Right lobe of liver (tissue), 6 donors: ENCODE measurements around the gene MROH8. TPM values are rescaled to one million over a fixed set of nuclear protein-coding genes. Genes with fewer than 3 reads are reported as not detected.

Experiments used
- ATAC-seq, 4 donors: fragments of 200-7000 bp; cut with Tn5 transposase; one replicate each; pipeline ENCODE4 v1.9.1; 2020; ENCODE audit warnings: mild to moderate bottlenecking in 4 of 4, moderate library complexity in 4 of 4
- DNase-seq, 3 donors: peaks; one replicate each; pipeline ENCODE4 v3.0.0-alpha.2; 2020
- H3K27ac ChIP-seq, 3 donors: fragments of 200-600 bp; one replicate each; pipeline ENCODE4 v1.8.0; 2022
- H3K27me3 ChIP-seq, 2 donors: fragments of 200-600 bp; one replicate each; pipeline ENCODE4 v1.8.0; 2022
- H3K36me3 ChIP-seq, 4 donors: fragments of 200-600 bp; sonication (generic) in 1 of 4; one replicate each; pipeline versions ENCODE4 v1.5.1 to v1.8.0; 2017 to 2022; ENCODE audit warnings: control low read depth in 1 of 4
- H3K4me1 ChIP-seq, 4 donors: fragments of 200-600 bp; sonication (generic) in 1 of 4; one replicate each; pipeline versions ENCODE4 v1.5.1 to v1.8.0; 2017 to 2022; ENCODE audit warnings: control low read depth in 1 of 4
- H3K4me3 ChIP-seq, 3 donors: fragments of 200-600 bp; one replicate each; pipeline ENCODE4 v1.8.0; 2022
- H3K9me3 ChIP-seq, 4 donors: fragments of 200-600 bp; sonication (generic) in 1 of 4; one replicate each; pipeline versions ENCODE4 v1.5.1 to v1.8.0; 2017 to 2022; ENCODE audit warnings: control low read depth in 1 of 4
- POLR2A ChIP-seq: fragments of 450-650 bp; IDR thresholded peaks from one replicate; pipeline ENCODE4 v1.6.1; 2017; ENCODE audit warnings: antibody characterized with exemption, mild to moderate bottlenecking
- WGBS: methylation state at CpG from one replicate; pipeline ENCODE4 v1.1.6; 2018; ENCODE audit warnings: low coverage, low lambda C conversion rate; ENCODE audit not compliant: insufficient coverage; ENCODE audit errors: missing lambda C conversion rate; 5-methylcytosine and 5-hydroxymethylcytosine counted together
- intact Hi-C, 2 donors: fragments of 100-400 bp; cut with DNase I; formaldehyde crosslinking; loops; one replicate each; pipeline versions ENCODE4 v1.11.2 to v1.14.1; 2022
- total RNA-seq, 6 experiments: library from RNA; depleted of rRNA in 2 of 6; stranded (reverse); fragments of >200 nt in 2 of 6; fragmentation: NEBNext Ultra II Directional in 3 of 6; extraction: Animal tissue kit (Norgen Biotek cat#: 25700) in 3 of 6; gene quantifications; one replicate each; pipeline versions ENCODE4 v1.1.0 to v1.2.4, GENCODE V29; 2016 to 2023
- TF ChIP-seq, protein P1 (sequence below), 4 donors: fragments of 200-600 bp in 3 of 4; fragments of 450-650 bp in 1 of 4; IDR thresholded peaks; one replicate each; pipeline versions ENCODE4 v1.5.1 to v1.8.0; 2016 to 2022; ENCODE audit warnings: antibody characterized with exemption in 4 of 4, mild to moderate bottlenecking in 2 of 4
- donor health status: DM: no; HTN: yes; CAD: no.
- donor health status: DM: no; HTN: no; CAD: no.
- donor health status: DM: no; HTN: no; CAD: no.
- donor health status: DM: no; HTN: yes; CAD: no.
- donor health status: DM: no; HTN: yes; CAD: no.

The MROH8 gene
- total RNA-seq, 6 experiments from 2014 or later = 1.1 to 5.2 (median 2.2) TPM

GRCh38 chr20:37108676-37109075, 70.7 kb downstream of the MROH8 start:
- intact Hi-C loops = no loop called here
- DNase-seq (no peak), ATAC-seq (no peak)
- H3K27me3 ChIP-seq = no peaks in the 10 kb centered on the region
- H3K4me1 ChIP-seq = no peaks in the 10 kb centered on the region
- no peaks in the 10 kb centered on the region for H3K36me3 ChIP-seq
- no peaks in the 10 kb centered on the region for H3K9me3 ChIP-seq
- no peak overlapping the region for H3K4me3 ChIP-seq
- TF ChIP-seq POLR2A = no peak
- TF ChIP-seq, protein P1, sequence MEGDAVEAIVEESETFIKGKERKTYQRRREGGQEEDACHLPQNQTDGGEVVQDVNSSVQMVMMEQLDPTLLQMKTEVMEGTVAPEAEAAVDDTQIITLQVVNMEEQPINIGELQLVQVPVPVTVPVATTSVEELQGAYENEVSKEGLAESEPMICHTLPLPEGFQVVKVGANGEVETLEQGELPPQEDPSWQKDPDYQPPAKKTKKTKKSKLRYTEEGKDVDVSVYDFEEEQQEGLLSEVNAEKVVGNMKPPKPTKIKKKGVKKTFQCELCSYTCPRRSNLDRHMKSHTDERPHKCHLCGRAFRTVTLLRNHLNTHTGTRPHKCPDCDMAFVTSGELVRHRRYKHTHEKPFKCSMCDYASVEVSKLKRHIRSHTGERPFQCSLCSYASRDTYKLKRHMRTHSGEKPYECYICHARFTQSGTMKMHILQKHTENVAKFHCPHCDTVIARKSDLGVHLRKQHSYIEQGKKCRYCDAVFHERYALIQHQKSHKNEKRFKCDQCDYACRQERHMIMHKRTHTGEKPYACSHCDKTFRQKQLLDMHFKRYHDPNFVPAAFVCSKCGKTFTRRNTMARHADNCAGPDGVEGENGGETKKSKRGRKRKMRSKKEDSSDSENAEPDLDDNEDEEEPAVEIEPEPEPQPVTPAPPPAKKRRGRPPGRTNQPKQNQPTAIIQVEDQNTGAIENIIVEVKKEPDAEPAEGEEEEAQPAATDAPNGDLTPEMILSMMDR (IDR thresholded peaks at IDR 0.05) = no peak
- H3K27ac ChIP-seq = no peak overlapping the region
- WGBS = 90% methylated on average over 2 of the region's 4 CpGs

DNA sequence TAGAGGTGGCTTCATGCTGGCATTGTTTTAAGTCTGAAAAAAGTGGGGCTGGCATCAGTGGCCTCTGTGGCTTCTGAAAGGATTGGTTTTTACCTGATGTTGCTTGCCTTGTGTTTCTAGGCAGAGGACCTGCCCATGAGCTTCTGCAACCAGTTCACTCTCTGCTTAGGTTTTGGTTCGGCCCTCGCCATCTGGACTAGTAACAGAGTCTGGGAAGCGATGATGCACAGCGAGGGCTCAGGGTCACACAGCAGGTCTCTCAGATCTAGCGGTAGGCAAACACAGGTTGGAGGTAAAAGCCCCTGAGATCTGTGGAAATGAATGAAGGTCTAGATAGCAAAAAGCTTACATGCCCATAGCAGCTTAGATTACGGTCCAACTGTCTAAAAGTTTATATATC, 76.8 kb downstream of the MROH8 start:
- ATAC-seq = no peak
- Histone ChIP-seq H3K9me3 (no peaks in the 10 kb centered on the region), H3K36me3 (no peaks in the 10 kb centered on the region), H3K4me3 (no peak overlapping the region), H3K27ac (no peak overlapping the region), H3K4me1 (no peaks in the 10 kb centered on the region), H3K27me3 (no peaks in the 10 kb centered on the region)
- 100% methylated on average over 1 of the region's 6 CpGs for WGBS
- DNase-seq = no peak
- TF ChIP-seq, protein P1 (IDR thresholded peaks at IDR 0.05) = no peak
- no peak for TF ChIP-seq POLR2A
- intact Hi-C loops = no loop called here

GRCh38 chr20:37096415-37097041, 82.8 kb downstream of the MROH8 start:
- no peaks in the 10 kb centered on the region for H3K27me3 ChIP-seq
- intact Hi-C loops = no loop called here
- ATAC-seq = no peak
- peak overlapping the region; percentile 57 to 96 (median 79) for H3K4me3 ChIP-seq
- H3K4me1 ChIP-seq = peaks cover 0 to 6% (median 0%) of the 10 kb centered on the region in 4 donors
- TF ChIP-seq POLR2A = no peak
- TF ChIP-seq, protein P1 (IDR thresholded peaks at IDR 0.05) = peak in 1 of 4 donors; percentile 3
- WGBS = 66% methylated on average over 8 of the region's 11 CpGs
- DNase-seq = no peak
- no peak overlapping the region for H3K27ac ChIP-seq
- no peaks in the 10 kb centered on the region for H3K36me3 ChIP-seq
- no peaks in the 10 kb centered on the region for H3K9me3 ChIP-seq

DNA sequence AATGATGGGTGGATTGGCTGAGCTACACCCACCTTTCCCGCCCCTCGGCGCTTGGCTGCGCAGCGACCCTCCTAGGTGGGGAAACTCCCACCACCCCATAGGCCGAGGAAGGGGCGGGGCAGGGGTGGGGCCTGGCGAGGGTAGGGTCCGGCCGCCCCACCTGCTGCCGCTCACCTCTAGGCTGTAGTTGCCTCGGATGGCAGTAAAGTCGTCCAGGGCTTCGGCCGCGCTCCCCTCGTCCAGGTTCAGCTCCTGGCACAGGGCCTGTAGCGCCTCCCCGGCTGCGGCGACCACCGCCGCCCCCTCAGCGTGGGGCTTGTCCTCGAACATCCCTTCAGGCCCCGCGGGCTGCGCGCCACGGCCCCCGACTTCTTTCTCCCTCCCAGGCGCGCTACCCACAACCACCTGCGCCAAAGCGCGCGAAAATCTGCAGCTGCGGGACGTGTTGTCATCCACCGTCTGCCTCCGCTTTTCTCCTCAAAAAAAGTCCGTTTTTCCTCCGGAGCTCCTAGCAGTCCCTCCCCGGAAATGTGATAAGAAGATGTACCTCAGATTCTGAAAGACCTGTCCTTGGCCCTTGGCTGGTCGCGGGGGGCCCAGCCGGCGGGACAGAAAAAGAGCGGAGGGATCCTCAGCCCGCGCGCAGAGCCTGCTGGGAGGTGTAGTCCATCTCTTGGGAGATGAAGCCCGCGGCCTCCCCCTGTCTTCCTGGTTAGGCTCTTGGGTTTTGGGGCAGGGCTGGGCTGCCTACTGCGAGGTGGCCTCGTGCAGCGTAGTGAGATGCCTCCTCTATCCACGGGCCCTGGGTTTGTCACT, 83.5 kb downstream of the MROH8 start, which contains the start of gene RBL1:
Gene RBL1, minus strand, starts transcription at position 399 of the 816 bp plus-strand sequence. Its CDS starts 69 bp downstream, at position 330.
- DNase-seq (peak; percentile 82 to 86 (median 86)), ATAC-seq (peak; percentile 90 to 92 (median 92))
- WGBS = 0% methylated on average over 13 of the region's 58 CpGs
- peak within 1 kb of the TSS; percentile 50 to 69 (median 62) for H3K27ac ChIP-seq
- no peaks in the 10 kb centered on the region for H3K9me3 ChIP-seq
- TF ChIP-seq, protein P1 (IDR thresholded peaks at IDR 0.05) = peak; percentile 33 to 39 (median 38)
- peak; percentile 31 for TF ChIP-seq POLR2A
- H3K4me3 ChIP-seq = peak within 1 kb of the TSS; percentile 57 to 96 (median 79)
- intact Hi-C loops = no loop called here
- H3K27me3 ChIP-seq = no peaks in the 10 kb centered on the region
- no peaks in the 10 kb centered on the region for H3K36me3 ChIP-seq
- peaks cover 0 to 6% (median 0%) of the 10 kb centered on the region in 4 donors for H3K4me1 ChIP-seq
